Body of pancreas (tissue), 4 donors: Measurements from ENCODE around the gene TBC1D7. TPM values are rescaled to one million over a fixed set of nuclear protein-coding genes. Genes with fewer than 3 reads are reported as not detected.
A peak's percentile ranks its signal among the peaks of the same experiment; 100 is the strongest.

Experiments used
- ATAC-seq: fragments of 150-250 bp; one replicate; pipeline ENCODE4 v1.9.1; 2016
- DNase-seq, 4 donors: peaks; one replicate each; pipeline ENCODE4 v3.0.0-alpha.2; 2019
- H3K27ac ChIP-seq, 4 donors: fragments of 200-600 bp; sonication (generic); 1 replicate in 3 of 4; 2 replicates in 1 of 4; pipeline versions ENCODE4 v1.5.1 to v1.6.1; 2016 to 2019; ENCODE audit warnings: mild to moderate bottlenecking in 1 of 4, mixed read lengths in 1 of 4, moderate library complexity in 1 of 4
- H3K27me3 ChIP-seq, 2 donors: fragments of 200-600 bp; sonication (generic); one replicate each; pipeline ENCODE4 v1.6.0; 2016; ENCODE audit warnings: mild to moderate bottlenecking in 1 of 2
- H3K36me3 ChIP-seq, 2 donors: fragments of 200-600 bp; sonication (generic); replicated peaks in 1 of 2; 2 replicates each; pipeline ENCODE4 v1.5.1; 2016; ENCODE audit warnings: low read depth in 2 of 2; ENCODE audit not compliant: insufficient read depth in 1 of 2
- H3K4me1 ChIP-seq: fragments of 200-600 bp; sonication (generic); one replicate; pipeline ENCODE4 v1.6.0; 2016
- H3K4me3 ChIP-seq, 2 donors: fragments of 200-600 bp; sonication (generic); 1 replicate in 1 of 2; 2 replicates in 1 of 2; pipeline ENCODE4 v1.5.1; 2016 to 2019
- H3K9me3 ChIP-seq, 3 donors: fragments of 200-600 bp; sonication (generic); 1 replicate in 2 of 3; 2 replicates in 1 of 3; pipeline ENCODE4 v1.5.1; 2016
- POLR2A ChIP-seq, 3 donors: fragments of 450-650 bp; IDR thresholded peaks; one replicate each; pipeline ENCODE4 v1.6.1; 2016; ENCODE audit warnings: antibody characterized with exemption in 3 of 3, mild to moderate bottlenecking in 2 of 3
- WGBS, 2 donors: methylation state at CpG; one replicate each; pipeline ENCODE4 v1.1.5; 2017; 5-methylcytosine and 5-hydroxymethylcytosine counted together
- intact Hi-C: fragments of 100-400 bp; cut with DNase I; formaldehyde crosslinking; loops from one replicate; pipeline ENCODE4 v1.15.1; 2023
- total RNA-seq, 2 donors: library from RNA; depleted of rRNA; stranded (reverse); fragments of >200 nt; gene quantifications; one replicate each; pipeline ENCODE4 v1.1.0, GENCODE V29; 2016
- TF ChIP-seq, protein P1 (sequence below), 7 experiments: fragments of 450-650 bp in 4 of 7; fragments of 200-600 bp in 3 of 7; sonication (generic) in 3 of 7; IDR thresholded peaks; one replicate each; pipeline ENCODE4 v1.5.1; 2016 to 2019; ENCODE audit warnings: antibody characterized with exemption in 7 of 7

Gene TBC1D7
- total RNA-seq, 2 donors from 2014 or later = 12.5 to 15.2 TPM

GRCh38 chr6:13268913-13269518 lies 59.3 kb downstream of the TBC1D7 start:
- WGBS, 2 donors = 53 to 69% methylated on average over 8 of the region's 8 CpGs
- DNase-seq = peak; percentile 25 to 44 (median 32)
- intact Hi-C loops = no loop called here
- no peaks in the 10 kb centered on the region for H3K4me1 ChIP-seq
- no peak overlapping the region for H3K4me3 ChIP-seq
- H3K9me3 ChIP-seq = no peaks in the 10 kb centered on the region
- ATAC-seq = peak; percentile 80
- no peaks in the 10 kb centered on the region for H3K36me3 ChIP-seq
- H3K27me3 ChIP-seq = no peaks in the 10 kb centered on the region
- H3K27ac ChIP-seq = peak overlapping the region in 3 of 4 donors; percentile 50 to 59 (median 58)
- TF ChIP-seq POLR2A (IDR thresholded peaks at IDR 0.05) = no peak
- TF ChIP-seq, protein P1, sequence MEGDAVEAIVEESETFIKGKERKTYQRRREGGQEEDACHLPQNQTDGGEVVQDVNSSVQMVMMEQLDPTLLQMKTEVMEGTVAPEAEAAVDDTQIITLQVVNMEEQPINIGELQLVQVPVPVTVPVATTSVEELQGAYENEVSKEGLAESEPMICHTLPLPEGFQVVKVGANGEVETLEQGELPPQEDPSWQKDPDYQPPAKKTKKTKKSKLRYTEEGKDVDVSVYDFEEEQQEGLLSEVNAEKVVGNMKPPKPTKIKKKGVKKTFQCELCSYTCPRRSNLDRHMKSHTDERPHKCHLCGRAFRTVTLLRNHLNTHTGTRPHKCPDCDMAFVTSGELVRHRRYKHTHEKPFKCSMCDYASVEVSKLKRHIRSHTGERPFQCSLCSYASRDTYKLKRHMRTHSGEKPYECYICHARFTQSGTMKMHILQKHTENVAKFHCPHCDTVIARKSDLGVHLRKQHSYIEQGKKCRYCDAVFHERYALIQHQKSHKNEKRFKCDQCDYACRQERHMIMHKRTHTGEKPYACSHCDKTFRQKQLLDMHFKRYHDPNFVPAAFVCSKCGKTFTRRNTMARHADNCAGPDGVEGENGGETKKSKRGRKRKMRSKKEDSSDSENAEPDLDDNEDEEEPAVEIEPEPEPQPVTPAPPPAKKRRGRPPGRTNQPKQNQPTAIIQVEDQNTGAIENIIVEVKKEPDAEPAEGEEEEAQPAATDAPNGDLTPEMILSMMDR (IDR thresholded peaks at IDR 0.05) = no peak

- H3K27ac ChIP-seq = no peak overlapping the region
- H3K36me3 ChIP-seq = no peaks in the 10 kb centered on the region
- no peaks in the 10 kb centered on the region for H3K27me3 ChIP-seq
- H3K4me3 ChIP-seq = no peak overlapping the region
- no peak for TF ChIP-seq POLR2A (IDR thresholded peaks at IDR 0.05)
- TF ChIP-seq, protein P1 (IDR thresholded peaks at IDR 0.05) = no peak
- intact Hi-C loops = no loop called here
- DNase-seq (no peak), ATAC-seq (no peak)
- WGBS, 2 donors = 87 to 88% methylated on average over 2 of the region's 2 CpGs
- H3K4me1 ChIP-seq = no peaks in the 10 kb centered on the region
- H3K9me3 ChIP-seq = no peaks in the 10 kb centered on the region
Measured at GRCh38 chr6:13267142-13267651, 61.1 kb downstream of the TBC1D7 start.

DNA sequence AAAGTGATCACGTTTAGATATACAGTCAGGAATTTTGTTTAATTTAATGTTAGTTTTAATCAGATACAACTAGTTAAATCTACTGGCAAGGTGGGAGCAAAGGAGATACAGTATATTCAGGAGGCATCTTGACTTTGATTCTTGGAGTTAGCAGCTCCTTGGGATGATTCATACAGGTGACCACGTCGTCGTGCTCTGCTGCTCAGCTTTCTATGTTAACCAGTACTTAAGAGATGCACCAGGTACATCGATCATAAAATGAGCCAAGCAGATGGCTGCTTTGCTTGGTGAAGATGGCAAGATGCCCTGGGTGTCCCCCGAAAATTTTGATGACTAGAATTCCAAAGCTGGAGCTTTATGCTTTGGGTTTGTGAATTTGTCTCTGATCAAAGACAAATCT lies 64.7 kb downstream of the TBC1D7 start:
- H3K36me3 ChIP-seq = no peaks in the 10 kb centered on the region
- ATAC-seq (no peak), DNase-seq (no peak)
- H3K27ac ChIP-seq = no peak overlapping the region
- 92 to 94% methylated on average over 6 of the region's 6 CpGs for WGBS, 2 donors
- no peaks in the 10 kb centered on the region for H3K9me3 ChIP-seq
- TF ChIP-seq POLR2A (IDR thresholded peaks at IDR 0.05) = no peak
- TF ChIP-seq, protein P1 (IDR thresholded peaks at IDR 0.05) = no peak
- no peaks in the 10 kb centered on the region for H3K27me3 ChIP-seq
- intact Hi-C loops = no loop called here
- H3K4me1 ChIP-seq = no peaks in the 10 kb centered on the region
- H3K4me3 ChIP-seq = no peak overlapping the region

- Histone ChIP-seq H3K27me3 (no peaks in the 10 kb centered on the region), H3K27ac (no peak overlapping the region), H3K4me1 (no peaks in the 10 kb centered on the region), H3K9me3 (no peaks in the 10 kb centered on the region), H3K4me3 (no peak overlapping the region), H3K36me3 (no peaks in the 10 kb centered on the region)
- DNase-seq (no peak), ATAC-seq (no peak)
- no peak for TF ChIP-seq POLR2A (IDR thresholded peaks at IDR 0.05)
- TF ChIP-seq, protein P1 (IDR thresholded peaks at IDR 0.05) = no peak
- intact Hi-C loops = no loop called here
- 16 to 17% methylated on average over 1 of the region's 1 CpG for WGBS, 2 donors
Measured at GRCh38 chr6:13262302-13263230, 65.8 kb downstream of the TBC1D7 start.
